ENCODE data around the gene DCBLD2. TPM values are rescaled to one million over a fixed set of nuclear protein-coding genes. Genes with fewer than 3 reads are reported as not detected.

Gene DCBLD2
- total RNA-seq, 1 experiment from 2014 or later, result 265 TPM

Other genes with a start within 250 kb of the DCBLD2 start
- gene ST3GAL6, start 138.4 kb downstream of the DCBLD2 start, total RNA-seq (2014; rRNA removed), result 7.3 and 11.5 TPM in 2 replicates